Natural killer cell treated with Interleukin-12 subunit alpha and Interleukin-12 subunit beta and Interleukin-15 and Interleukin-18, amount 100 ng/mL, for 72 hours (primary cell): ENCODE results near the gene FGD5. TPM values are rescaled to one million over a fixed set of nuclear protein-coding genes. Genes with fewer than 3 reads are reported as not detected.

Experiments
- ATAC-seq, 2 donors: fragments of 150-1000 bp; cut with Tn5 transposase in 1 of 2; sonication (Bioruptor Pico), chemical (Tn5 transposase) in 1 of 2; 2 replicates each; pipeline ENCODE4 v1.10.0; 2021
- DNase-seq: peaks from one replicate; pipeline ENCODE4 v3.0.0; 2022; ENCODE audit warnings: low spot score
- H3K27ac Mint-ChIP-seq, 2 donors: 1 replicate in 1 of 2; 2 replicates in 1 of 2; pipeline ENCODE4 v1.8.0; 2022; ENCODE audit warnings: mixed read lengths in 2 of 2, mild to moderate bottlenecking in 1 of 2, moderate library complexity in 1 of 2
- H3K27me3 Mint-ChIP-seq, 2 donors: 1 replicate in 1 of 2; 2 replicates in 1 of 2; pipeline ENCODE4 v1.8.0; 2022; ENCODE audit warnings: mixed read lengths in 2 of 2
- H3K36me3 Mint-ChIP-seq: one replicate; pipeline ENCODE4 v1.8.0; 2022; ENCODE audit warnings: mixed read lengths
- H3K4me1 Mint-ChIP-seq, 2 donors: 1 replicate in 1 of 2; 2 replicates in 1 of 2; pipeline ENCODE4 v1.8.0; 2022; ENCODE audit warnings: low read depth in 2 of 2, mixed read lengths in 2 of 2, mild to moderate bottlenecking in 1 of 2
- H3K4me3 Mint-ChIP-seq: one replicate; pipeline ENCODE4 v1.8.0; 2022; ENCODE audit warnings: mixed read lengths
- H3K9me3 Mint-ChIP-seq: 2 replicates; pipeline ENCODE4 v1.8.0; 2022; ENCODE audit warnings: mixed read lengths
- total RNA-seq, 2 donors: library from RNA; stranded (reverse); gene quantifications; one replicate each; pipeline ENCODE4 v1.2.3, GENCODE V29; 2022

Gene FGD5
- total RNA-seq, 2 donors from 2014 or later, result not detected

- ATAC-seq, result no peak
- H3K4me1 Mint-ChIP-seq, result no peaks in the 10 kb centered on the region
- no peak overlapping the region for H3K4me3 Mint-ChIP-seq
Measured at GRCh38 chr3:14935592-14936345, 117.0 kb downstream of the FGD5 start.

GRCh38 chr3:14938954-14939353, 120.2 kb downstream of the FGD5 start:
- no peak overlapping the region for H3K27ac Mint-ChIP-seq
- H3K27me3 Mint-ChIP-seq, result no peaks in the 10 kb centered on the region
- no peak overlapping the region for H3K4me3 Mint-ChIP-seq
- H3K36me3 Mint-ChIP-seq, result no peaks in the 10 kb centered on the region
- DNase-seq, result no peak
- no peak for ATAC-seq
- no peaks in the 10 kb centered on the region for H3K9me3 Mint-ChIP-seq
- H3K4me1 Mint-ChIP-seq, result peaks cover under 1 to 2% of the 10 kb centered on the region in 2 donors

More at GRCh38 chr3:14935592-14936345, 117.0 kb downstream of the FGD5 start:
- no peak for DNase-seq
- H3K27ac Mint-ChIP-seq, result no peak overlapping the region
- H3K27me3 Mint-ChIP-seq, result no peaks in the 10 kb centered on the region
- H3K9me3 Mint-ChIP-seq, result no peaks in the 10 kb centered on the region
- H3K36me3 Mint-ChIP-seq, result no peaks in the 10 kb centered on the region

- H3K4me1 Mint-ChIP-seq, result peaks cover 14% of the 10 kb centered on the region in 2 donors
- ATAC-seq, result no peak
- no peak for DNase-seq
- no peak overlapping the region for H3K4me3 Mint-ChIP-seq
- H3K36me3 Mint-ChIP-seq, result peaks cover 11% of the 10 kb centered on the region
- H3K9me3 Mint-ChIP-seq, result no peaks in the 10 kb centered on the region
- H3K27ac Mint-ChIP-seq, result peak overlapping the region in 1 of 2 donors; percentile 7
- no peaks in the 10 kb centered on the region for H3K27me3 Mint-ChIP-seq
Measured at GRCh38 chr3:14941871-14942270, 123.1 kb downstream of the FGD5 start.

- H3K4me1 Mint-ChIP-seq, result peaks cover 14 to 17% of the 10 kb centered on the region in 2 donors
- no peak overlapping the region for H3K27ac Mint-ChIP-seq
- H3K4me3 Mint-ChIP-seq, result no peak overlapping the region
- H3K27me3 Mint-ChIP-seq, result no peaks in the 10 kb centered on the region
- no peak for DNase-seq
- H3K9me3 Mint-ChIP-seq, result no peaks in the 10 kb centered on the region
- ATAC-seq, result no peak
- peaks cover 13% of the 10 kb centered on the region for H3K36me3 Mint-ChIP-seq
Measured at GRCh38 chr3:14943042-14943441, 124.3 kb downstream of the FGD5 start.

GRCh38 chr3:14946236-14946635, 127.5 kb downstream of the FGD5 start:
- Mint-ChIP-seq H3K27ac (peak overlapping the region; percentile 87 to 98), H3K9me3 (no peaks in the 10 kb centered on the region), H3K36me3 (peaks cover 13% of the 10 kb centered on the region), H3K27me3 (no peaks in the 10 kb centered on the region), H3K4me1 (peaks cover 29 to 33% of the 10 kb centered on the region in 2 donors), H3K4me3 (peak overlapping the region; percentile 90)
- ATAC-seq, result no peak
- no peak for DNase-seq

GRCh38 chr3:14946739-14947099, 128.0 kb downstream of the FGD5 start:
- DNase-seq (no peak), ATAC-seq (no peak)
- peaks cover 13% of the 10 kb centered on the region for H3K36me3 Mint-ChIP-seq
- peak overlapping the region; percentile 90 for H3K4me3 Mint-ChIP-seq
- H3K9me3 Mint-ChIP-seq, result no peaks in the 10 kb centered on the region
- peaks cover 29 to 33% of the 10 kb centered on the region in 2 donors for H3K4me1 Mint-ChIP-seq
- H3K27me3 Mint-ChIP-seq, result no peaks in the 10 kb centered on the region
- H3K27ac Mint-ChIP-seq, result peak overlapping the region; percentile 87 to 98

GRCh38 chr3:14947100-14947885, 128.5 kb downstream of the FGD5 start, which contains the start of gene NR2C2:
Gene NR2C2 (plus strand): TSS chr3:14947583. CDS start chr3:15003915, 56,332 bp downstream.
- Mint-ChIP-seq H3K4me3 (peak within 1 kb of the TSS; percentile 99), H3K36me3 (peaks cover 13% of the 10 kb centered on the region), H3K4me1 (peaks cover 30 to 34% of the 10 kb centered on the region in 2 donors), H3K9me3 (no peaks in the 10 kb centered on the region), H3K27ac (peak within 1 kb of the TSS; percentile 98), H3K27me3 (no peaks in the 10 kb centered on the region)
- ATAC-seq (peak; percentile 85), DNase-seq (peak; percentile 92)

GRCh38 chr3:14947886-14948608, 129.3 kb downstream of the FGD5 start:
- H3K4me1 Mint-ChIP-seq, result peaks cover 36 to 41% of the 10 kb centered on the region in 2 donors
- H3K36me3 Mint-ChIP-seq, result peaks cover 13% of the 10 kb centered on the region
- DNase-seq (peak; percentile 97), ATAC-seq (peak; percentile 96)
- H3K27me3 Mint-ChIP-seq, result no peaks in the 10 kb centered on the region
- H3K27ac Mint-ChIP-seq, result peak overlapping the region; percentile 97 to 98
- H3K9me3 Mint-ChIP-seq, result no peaks in the 10 kb centered on the region
- peak overlapping the region; percentile 99 for H3K4me3 Mint-ChIP-seq

GRCh38 chr3:14948609-14949038, 129.9 kb downstream of the FGD5 start:
- Mint-ChIP-seq H3K4me1 (peaks cover 36 to 42% of the 10 kb centered on the region in 2 donors), H3K36me3 (peaks cover 13% of the 10 kb centered on the region), H3K4me3 (peak overlapping the region; percentile 99), H3K27ac (peak overlapping the region; percentile 97 to 98), H3K9me3 (no peaks in the 10 kb centered on the region), H3K27me3 (no peaks in the 10 kb centered on the region)
- DNase-seq (no peak), ATAC-seq (no peak)

GRCh38 chr3:14949126-14949525, 130.4 kb downstream of the FGD5 start:
- no peaks in the 10 kb centered on the region for H3K27me3 Mint-ChIP-seq
- no peak for DNase-seq
- peaks cover 13% of the 10 kb centered on the region for H3K36me3 Mint-ChIP-seq
- peaks cover 34 to 39% of the 10 kb centered on the region in 2 donors for H3K4me1 Mint-ChIP-seq
- peak overlapping the region; percentile 99 for H3K4me3 Mint-ChIP-seq
- H3K9me3 Mint-ChIP-seq, result no peaks in the 10 kb centered on the region
- ATAC-seq, result no peak
- peak overlapping the region; percentile 97 to 98 for H3K27ac Mint-ChIP-seq

GRCh38 chr3:14950274-14950673, 131.5 kb downstream of the FGD5 start:
- ATAC-seq (no peak), DNase-seq (no peak)
- Mint-ChIP-seq H3K9me3 (no peaks in the 10 kb centered on the region), H3K4me1 (peaks cover 35 to 38% of the 10 kb centered on the region in 2 donors), H3K27me3 (no peaks in the 10 kb centered on the region), H3K27ac (peak overlapping the region; percentile 18 to 97), H3K4me3 (no peak overlapping the region), H3K36me3 (peaks cover 13% of the 10 kb centered on the region)

GRCh38 chr3:14957153-14957552, 138.4 kb downstream of the FGD5 start:
- peaks cover 28 to 33% of the 10 kb centered on the region in 2 donors for H3K4me1 Mint-ChIP-seq
- peaks cover 6% of the 10 kb centered on the region for H3K36me3 Mint-ChIP-seq
- no peak overlapping the region for H3K4me3 Mint-ChIP-seq
- no peak overlapping the region for H3K27ac Mint-ChIP-seq
- H3K27me3 Mint-ChIP-seq, result no peaks in the 10 kb centered on the region
- H3K9me3 Mint-ChIP-seq, result no peaks in the 10 kb centered on the region
- DNase-seq, result no peak
- ATAC-seq, result no peak

- peak overlapping the region; percentile 4 for H3K4me3 Mint-ChIP-seq
- no peaks in the 10 kb centered on the region for H3K9me3 Mint-ChIP-seq
- H3K27ac Mint-ChIP-seq, result peak overlapping the region; percentile 98 to 99
- ATAC-seq (no peak), DNase-seq (no peak)
- no peaks in the 10 kb centered on the region for H3K27me3 Mint-ChIP-seq
- peaks cover 6% of the 10 kb centered on the region for H3K36me3 Mint-ChIP-seq
- H3K4me1 Mint-ChIP-seq, result peaks cover 22 to 26% of the 10 kb centered on the region in 2 donors
Measured at GRCh38 chr3:14957925-14958324, 139.2 kb downstream of the FGD5 start.
